Panc1 (cell line): ENCODE data around the gene KCNQ1. TPM values are rescaled to one million over a fixed set of nuclear protein-coding genes. Genes with fewer than 3 reads are reported as not detected.

Source experiments
- ATAC-seq: fragments of 200-7000 bp; cut with Tn5 transposase; 2 replicates; pipeline ENCODE4 v1.9.1; 2020; ENCODE audit warnings: mild to moderate bottlenecking, moderate library complexity
- BruUV-seq: library from RNA; stranded (reverse); fragments of 400-500 nt; replicated peaks from 2 replicates; lab custom pipeline; 2021; lab: Mats Ljungman, UMichigan
- CTCF ChIA-PET: fragments of 300-600 bp; sonication (Branson Sonifier 250); formaldehyde crosslinking; loops from one replicate; lab custom pipeline; 2022; ENCODE audit warnings: antibody characterized with exemption; lab: Charles Lee
- POLR2A ChIA-PET: fragments of 300-600 bp; sonication (Branson Sonifier 250); formaldehyde crosslinking; loops from one replicate; lab custom pipeline; 2022; ENCODE audit warnings: antibody characterized with exemption; lab: Charles Lee
- DNase-seq: peaks from one replicate; pipeline ENCODE4 v3.0.0-alpha.2; 2010; ENCODE audit warnings: low read depth, low spot score
- H3K27ac ChIP-seq: 2 replicates; pipeline ENCODE4 v1.5.1; 2011; ENCODE audit warnings: mild to moderate bottlenecking, low read length, inconsistent platforms
- H3K27me3 ChIP-seq: fragments of 200-500 bp; sonication (Bioruptor generic); 2 replicates; pipeline ENCODE4 v1.6.0; 2014; ENCODE audit warnings: low read length, inconsistent platforms; ENCODE audit not compliant: control insufficient read depth, insufficient read depth
- H3K36me3 ChIP-seq: fragments of 200-500 bp; sonication (Bioruptor generic); 2 replicates; pipeline ENCODE4 v1.5.1; 2014; ENCODE audit warnings: inconsistent platforms, mild to moderate bottlenecking, low read length, moderate library complexity; ENCODE audit not compliant: control insufficient read depth, insufficient read depth
- H3K4me1 ChIP-seq: 2 replicates; pipeline ENCODE4 v1.5.1; 2011; ENCODE audit warnings: inconsistent platforms, mild to moderate bottlenecking, low read length, moderate library complexity; ENCODE audit not compliant: control insufficient read depth, insufficient read depth
- H3K4me3 ChIP-seq, 2 experiments: 2 replicates each; pipeline ENCODE4 v1.5.1; 2011 to 2012; ENCODE audit warnings: low read depth in 2 of 2, low read length in 2 of 2, mild to moderate bottlenecking in 2 of 2, inconsistent platforms in 1 of 2, moderate library complexity in 1 of 2
- H3K9me3 ChIP-seq: fragments of 200-500 bp; sonication (Bioruptor generic); 2 replicates; pipeline ENCODE4 v1.5.1; 2014; ENCODE audit warnings: low read depth, mild to moderate bottlenecking, inconsistent platforms, low read length, moderate library complexity; ENCODE audit not compliant: control insufficient read depth, insufficient read depth
- CTCF ChIP-seq: fragments of 450-650 bp; IDR thresholded peaks from 2 replicates; pipeline ENCODE4 v1.5.1; 2017; ENCODE audit warnings: mild to moderate bottlenecking
- POLR2AphosphoS5 ChIP-seq: IDR thresholded peaks from 2 replicates; pipeline ENCODE4 v1.6.1; 2012; ENCODE audit warnings: mild to moderate bottlenecking, low read depth, low read length, moderate library complexity
- REST ChIP-seq, 2 experiments: IDR thresholded peaks; 2 replicates each; pipeline ENCODE4 v1.6.1; 2011 to 2012; ENCODE audit warnings: low read depth in 2 of 2, control low read depth in 1 of 2, low read length in 1 of 2, mild to moderate bottlenecking in 1 of 2, moderate library complexity in 1 of 2; ENCODE audit not compliant: insufficient read depth in 1 of 2
- SIN3A ChIP-seq: IDR thresholded peaks from 2 replicates; pipeline ENCODE4 v1.6.1; 2012; ENCODE audit warnings: low read depth, mild to moderate bottlenecking, low read length, moderate library complexity, borderline replicate concordance; ENCODE audit not compliant: insufficient read depth
- TCF7L2 ChIP-seq: IDR thresholded peaks from 2 replicates; pipeline ENCODE4 v1.6.1; 2011; ENCODE audit warnings: mild to moderate bottlenecking, low read depth, low read length, inconsistent platforms
- in situ Hi-C: cut with HindIII; loops from 2 replicates; pipeline ENCODE4 v1.10.0; 2016; ENCODE audit warnings: low sequenced_read_pairs, low pct_unique_long_range_greater_than_20kb
- intact Hi-C: fragments of 100-400 bp; cut with micrococcal nuclease; formaldehyde crosslinking; loops from one replicate; pipeline ENCODE4 v1.10.0; 2022; ENCODE audit not compliant: unreplicated experiment
- total RNA-seq: library from RNA; stranded (reverse); gene quantifications from one replicate; pipeline ENCODE4 v1.2.1, GENCODE V29; 2021; ENCODE audit not compliant: unreplicated experiment

Gene KCNQ1
- total RNA-seq, 1 experiment from 2014 or later, result 1.0 TPM

GRCh38 chr11:2742611-2743426 lies 298.0 kb downstream of the KCNQ1 start:
- Histone ChIP-seq H3K27ac (no peak overlapping the region), H3K9me3 (no peaks in the 10 kb centered on the region), H3K27me3 (no peaks in the 10 kb centered on the region), H3K4me1 (peaks cover 19% of the 10 kb centered on the region), H3K4me3 (no peak overlapping the region), H3K36me3 (no peaks in the 10 kb centered on the region)
- TF ChIP-seq SIN3A (no peak), REST (IDR thresholded peaks at IDR 0.05; ENCODE audit: insufficient read depth in 1 of 2, low read depth in 2 of 2, low read length in 1 of 2) (no peak), POLR2AphosphoS5 (no peak), CTCF (no peak), TCF7L2 (no peak)
- ATAC-seq (no peak), DNase-seq (no peak)
- in situ Hi-C loops (no loop called here), intact Hi-C loops (no loop called here)
- BruUV-seq, result no TSS peak
- ChIA-PET CTCF (no interaction called here), POLR2A (no interaction called here)

- intact Hi-C loops (no loop called here), in situ Hi-C loops (no loop called here)
- Histone ChIP-seq H3K27ac (no peak overlapping the region), H3K27me3 (no peaks in the 10 kb centered on the region), H3K36me3 (no peaks in the 10 kb centered on the region), H3K9me3 (no peaks in the 10 kb centered on the region), H3K4me1 (peaks cover 19% of the 10 kb centered on the region), H3K4me3 (no peak overlapping the region)
- ChIA-PET CTCF (no interaction called here), POLR2A (no interaction called here)
- BruUV-seq, result no TSS peak
- no peak for DNase-seq
- TF ChIP-seq SIN3A (no peak), CTCF (no peak)
- ATAC-seq, result no peak
Measured at GRCh38 chr11:2743427-2744110, 298.8 kb downstream of the KCNQ1 start.
